C4-2B (cell line): ENCODE measurements around the gene LGALS7B.
"Not testable (repeated sequence)": the region's sequence is repeated elsewhere in the genome, so short reads cannot be mapped to it uniquely, and the experiment has no call there.

Experiments used
- H3K27ac ChIP-seq: fragments of 450-650 bp; 2 replicates; pipeline ENCODE4 v1.5.1; 2017
- ZFX ChIP-seq: fragments of 450-650 bp; IDR thresholded peaks from 2 replicates; pipeline ENCODE4 v1.6.1; 2017
- TF ChIP-seq, protein P1 (sequence below): fragments of 450-650 bp; conservative IDR thresholded peaks from 2 replicates; pipeline ENCODE4 v1.5.1; 2017; ENCODE audit warnings: mild to moderate bottlenecking

Gene LGALS7B

DNA sequence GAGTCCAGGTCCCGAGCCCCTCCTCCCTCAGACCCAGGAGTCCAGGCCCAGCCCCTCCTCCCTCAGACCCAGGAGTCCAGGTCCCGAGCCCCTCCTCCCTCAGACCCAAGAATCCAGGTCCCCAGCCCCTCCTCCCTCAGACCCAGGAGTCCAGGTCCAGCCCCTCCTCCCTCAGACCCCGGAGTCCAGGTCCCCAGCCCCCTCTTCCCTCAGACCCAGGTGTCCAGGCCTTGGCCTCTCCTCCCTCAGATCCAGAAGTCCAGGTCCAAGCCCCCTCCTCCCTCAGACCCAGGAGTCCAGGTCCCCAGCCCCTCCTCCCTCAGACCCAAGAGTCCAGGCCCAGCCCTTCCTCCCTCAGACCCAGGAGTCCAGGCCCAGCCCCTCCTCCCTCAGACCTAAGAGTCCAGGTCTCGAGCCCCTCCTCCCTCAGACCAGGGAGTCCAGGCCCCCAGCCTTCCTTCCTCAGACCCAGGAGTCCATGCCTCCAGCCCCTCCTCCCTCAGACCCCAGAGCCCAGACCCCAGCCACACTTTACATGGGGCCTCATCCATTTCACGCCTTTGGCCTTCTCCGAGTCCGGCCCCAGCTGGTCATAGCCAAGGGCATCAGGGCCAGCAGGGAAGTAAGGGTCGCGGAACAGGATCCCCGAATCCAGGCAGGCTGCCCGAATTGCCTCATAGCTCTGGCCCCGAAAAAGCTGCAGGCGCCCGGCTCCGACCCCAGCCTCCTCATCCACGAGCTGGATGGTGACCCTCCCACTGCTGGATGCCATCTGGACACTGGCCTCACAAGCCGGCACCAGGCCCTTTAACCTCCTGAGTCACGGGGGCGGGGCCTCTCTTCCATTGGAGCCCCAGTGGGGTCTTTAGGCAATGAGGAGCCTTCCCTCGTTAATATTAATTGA is 45.4 kb upstream of the LGALS7B start:
- TF ChIP-seq, protein P1, sequence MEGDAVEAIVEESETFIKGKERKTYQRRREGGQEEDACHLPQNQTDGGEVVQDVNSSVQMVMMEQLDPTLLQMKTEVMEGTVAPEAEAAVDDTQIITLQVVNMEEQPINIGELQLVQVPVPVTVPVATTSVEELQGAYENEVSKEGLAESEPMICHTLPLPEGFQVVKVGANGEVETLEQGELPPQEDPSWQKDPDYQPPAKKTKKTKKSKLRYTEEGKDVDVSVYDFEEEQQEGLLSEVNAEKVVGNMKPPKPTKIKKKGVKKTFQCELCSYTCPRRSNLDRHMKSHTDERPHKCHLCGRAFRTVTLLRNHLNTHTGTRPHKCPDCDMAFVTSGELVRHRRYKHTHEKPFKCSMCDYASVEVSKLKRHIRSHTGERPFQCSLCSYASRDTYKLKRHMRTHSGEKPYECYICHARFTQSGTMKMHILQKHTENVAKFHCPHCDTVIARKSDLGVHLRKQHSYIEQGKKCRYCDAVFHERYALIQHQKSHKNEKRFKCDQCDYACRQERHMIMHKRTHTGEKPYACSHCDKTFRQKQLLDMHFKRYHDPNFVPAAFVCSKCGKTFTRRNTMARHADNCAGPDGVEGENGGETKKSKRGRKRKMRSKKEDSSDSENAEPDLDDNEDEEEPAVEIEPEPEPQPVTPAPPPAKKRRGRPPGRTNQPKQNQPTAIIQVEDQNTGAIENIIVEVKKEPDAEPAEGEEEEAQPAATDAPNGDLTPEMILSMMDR, result no peak
- TF ChIP-seq ZFX, result no peak
- H3K27ac ChIP-seq, result no peak overlapping the region

- no peak for TF ChIP-seq ZFX
- TF ChIP-seq, protein P1, result no peak
These were observed 44.7 kb upstream of the LGALS7B start, which contains the start of gene CAPN12 for GRCh38 chr19:38744298-38744681. Gene CAPN12 (minus strand): TSS chr19:38744474. CDS start chr19:38744165, 309 bp downstream.

GRCh38 chr19:38744874-38745273 is 44.1 kb upstream of the LGALS7B start:
- H3K27ac ChIP-seq, result no peak overlapping the region
- TF ChIP-seq, protein P1, result no peak
- TF ChIP-seq ZFX, result no peak

More at GRCh38 chr19:38744298-38744681, 44.7 kb upstream of the LGALS7B start, which contains the start of gene CAPN12:
- H3K27ac ChIP-seq, result no peak within 1 kb of the TSS

- H3K27ac ChIP-seq, result no peak overlapping the region
- no peak for TF ChIP-seq ZFX
- TF ChIP-seq, protein P1, result no peak
These were observed 43.7 kb upstream of the LGALS7B start for GRCh38 chr19:38745316-38745715.

GRCh38 chr19:38753783-38754182 is 35.2 kb upstream of the LGALS7B start:
- not testable (repeated sequence) for H3K27ac ChIP-seq

- not testable (repeated sequence) for H3K27ac ChIP-seq
These were observed 34.8 kb upstream of the LGALS7B start for GRCh38 chr19:38754196-38754595.

DNA sequence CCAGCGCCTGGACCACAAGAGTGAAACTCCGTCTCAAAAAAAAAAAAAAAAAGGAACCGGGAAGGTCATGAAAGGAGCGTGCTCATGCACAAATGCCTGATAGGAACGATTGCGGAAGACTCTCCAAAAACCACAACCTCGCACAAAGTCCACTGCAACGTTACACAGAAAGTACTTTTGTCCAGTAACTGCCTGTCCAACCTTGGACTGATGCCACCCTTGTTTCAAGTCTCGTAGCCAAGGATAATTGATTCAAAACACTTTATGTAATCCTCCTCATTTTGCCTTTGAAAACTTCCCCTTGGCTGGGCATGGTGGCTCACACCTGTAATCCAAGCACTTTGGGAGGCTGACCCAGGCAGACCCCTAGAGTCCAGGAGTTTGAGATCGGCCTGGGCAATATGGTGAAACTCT is 29.4 kb upstream of the LGALS7B start:
- H3K27ac ChIP-seq, result no peak overlapping the region
- TF ChIP-seq, protein P1, result no peak
- no peak for TF ChIP-seq ZFX

DNA sequence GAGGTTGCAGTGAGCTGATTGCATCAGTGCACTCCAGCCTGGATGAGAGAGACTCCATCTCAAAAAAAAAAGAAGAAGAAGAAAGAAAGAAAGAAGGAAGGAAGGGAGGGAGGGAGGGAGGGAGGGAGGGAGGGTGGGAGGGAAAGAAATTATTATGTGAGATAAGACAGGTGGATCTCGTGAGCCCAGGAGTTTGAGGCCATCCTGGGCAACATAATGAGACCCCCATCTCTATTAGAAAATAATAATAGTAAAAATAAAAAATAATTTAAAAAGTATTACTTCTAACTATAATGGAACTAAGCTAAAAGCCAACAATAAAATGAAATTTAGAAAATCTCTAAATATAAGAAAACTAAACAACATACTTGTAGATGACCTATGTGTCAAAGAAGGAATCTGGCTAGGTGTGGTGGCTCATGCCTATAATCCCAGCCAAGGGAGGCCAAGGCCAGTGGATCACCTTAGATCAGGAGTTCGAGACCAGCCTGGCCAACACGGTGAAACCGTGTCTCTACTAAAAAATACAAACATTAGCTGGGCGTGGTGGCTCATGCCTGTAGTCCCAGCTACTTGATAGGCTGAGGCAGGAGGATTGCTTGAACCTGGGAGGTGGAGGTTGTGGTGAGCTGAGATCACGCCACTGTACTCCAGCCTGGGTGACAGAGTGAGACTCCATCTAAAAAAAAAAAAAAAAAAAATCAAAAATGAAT is 28.0 kb upstream of the LGALS7B start:
- H3K27ac ChIP-seq, result not testable (repeated sequence)

DNA sequence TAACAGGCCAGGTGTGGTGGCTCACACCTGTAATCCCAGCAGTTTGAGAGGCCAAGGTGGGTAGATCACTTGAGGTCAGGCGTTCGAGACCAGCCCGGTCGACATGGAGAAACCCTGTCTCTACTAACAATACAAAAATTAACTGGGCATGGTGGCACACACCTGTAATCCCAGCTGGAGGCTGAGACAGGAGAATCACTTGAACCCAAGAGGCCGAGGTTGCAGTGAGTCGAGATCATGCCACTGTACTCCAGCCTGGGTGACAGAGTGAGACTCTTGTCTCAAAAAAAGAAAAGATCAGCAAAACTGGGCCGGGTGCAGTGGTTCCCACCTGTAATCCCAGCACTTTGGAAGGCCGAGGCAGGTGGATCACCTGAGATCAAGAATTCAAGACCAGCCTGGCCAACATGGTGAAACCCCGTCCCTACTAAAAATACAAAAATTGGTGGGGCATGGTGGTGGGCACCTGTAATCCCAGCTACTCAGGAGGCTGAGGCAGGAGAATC is 27.1 kb upstream of the LGALS7B start:
- not testable (repeated sequence) for H3K27ac ChIP-seq
